GM21423 (cell line): Measurements from ENCODE around the gene CD244.
"Not testable (repeated sequence)": the region's sequence is repeated elsewhere in the genome, so short reads cannot be mapped to it uniquely, and the experiment has no call there.

Experiments used
- ATAC-seq: cut with Tn5 transposase; IDR thresholded peaks from one replicate; pipeline ENCODE4 v1.9.1; 2021; ENCODE audit warnings: mild to moderate bottlenecking, moderate library complexity; ENCODE audit not compliant: unreplicated experiment

CD244 gene

DNA sequence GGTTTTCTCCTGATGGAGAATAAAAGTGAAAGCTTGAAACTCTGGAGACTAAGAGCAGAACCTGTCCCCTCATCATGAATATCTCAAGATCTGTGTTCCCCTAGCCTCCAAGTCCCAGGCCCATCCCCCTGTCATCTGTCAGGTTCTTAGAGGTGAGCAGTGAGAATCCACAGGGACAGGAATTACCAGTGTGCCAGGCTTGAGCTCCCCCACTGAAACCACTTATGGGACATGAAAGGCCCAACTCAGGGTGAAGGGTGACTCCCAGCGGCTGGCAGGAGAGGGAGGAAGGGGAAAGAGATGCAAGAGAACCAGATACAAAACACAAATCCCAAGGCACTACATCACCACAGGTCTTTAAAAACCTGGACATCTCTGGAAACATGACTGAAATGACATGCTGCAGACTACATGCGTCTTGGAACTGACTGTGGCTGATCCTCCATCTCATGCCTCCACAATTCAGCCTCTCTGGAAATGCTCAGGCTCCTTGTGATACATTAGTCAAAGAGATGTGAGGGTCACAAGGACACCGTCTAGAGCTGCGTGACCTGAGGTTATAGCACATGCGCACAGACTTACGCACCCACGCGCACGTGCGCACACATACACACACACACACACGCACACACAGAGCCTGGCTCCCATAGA lies 73.5 kb downstream of the CD244 start:
- ATAC-seq: peak; percentile 10

DNA sequence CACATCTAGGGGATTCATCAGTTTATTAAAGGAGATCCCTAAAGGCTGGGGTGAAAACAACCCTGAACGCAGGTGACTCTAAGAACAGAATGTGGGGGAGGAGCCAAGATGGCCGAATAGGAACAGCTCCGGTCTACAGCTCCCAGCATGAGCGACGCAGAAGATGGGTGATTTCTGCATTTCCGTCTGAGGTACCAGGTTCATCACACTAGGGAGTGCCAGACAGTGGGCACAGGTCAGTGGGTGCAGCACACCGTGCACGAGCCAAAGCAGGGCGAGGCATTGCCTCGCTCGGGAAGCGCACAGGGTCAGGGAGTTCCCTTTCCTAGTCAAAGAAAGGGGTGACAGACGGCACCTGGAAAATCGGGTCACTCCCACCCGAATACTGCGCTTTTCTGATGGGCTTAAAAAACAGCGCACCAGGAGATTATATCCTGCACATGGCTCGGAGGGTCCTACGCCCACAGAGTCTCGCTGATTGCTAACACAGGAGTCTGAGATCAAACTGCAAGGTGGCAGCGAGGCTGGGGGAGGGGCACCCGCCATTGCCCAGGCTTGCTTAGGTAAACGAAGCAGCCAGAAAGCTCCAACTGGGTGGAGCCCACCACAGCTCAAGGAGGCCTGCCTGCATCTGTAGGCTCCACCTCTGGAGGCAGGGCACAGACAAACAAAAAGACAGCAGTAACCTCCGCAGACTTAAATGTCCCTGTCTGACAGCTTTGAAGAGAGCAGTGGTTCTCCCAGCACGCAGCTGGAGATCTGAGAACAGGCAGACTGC lies 79.5 kb downstream of the CD244 start:
- not testable (repeated sequence) for ATAC-seq

DNA sequence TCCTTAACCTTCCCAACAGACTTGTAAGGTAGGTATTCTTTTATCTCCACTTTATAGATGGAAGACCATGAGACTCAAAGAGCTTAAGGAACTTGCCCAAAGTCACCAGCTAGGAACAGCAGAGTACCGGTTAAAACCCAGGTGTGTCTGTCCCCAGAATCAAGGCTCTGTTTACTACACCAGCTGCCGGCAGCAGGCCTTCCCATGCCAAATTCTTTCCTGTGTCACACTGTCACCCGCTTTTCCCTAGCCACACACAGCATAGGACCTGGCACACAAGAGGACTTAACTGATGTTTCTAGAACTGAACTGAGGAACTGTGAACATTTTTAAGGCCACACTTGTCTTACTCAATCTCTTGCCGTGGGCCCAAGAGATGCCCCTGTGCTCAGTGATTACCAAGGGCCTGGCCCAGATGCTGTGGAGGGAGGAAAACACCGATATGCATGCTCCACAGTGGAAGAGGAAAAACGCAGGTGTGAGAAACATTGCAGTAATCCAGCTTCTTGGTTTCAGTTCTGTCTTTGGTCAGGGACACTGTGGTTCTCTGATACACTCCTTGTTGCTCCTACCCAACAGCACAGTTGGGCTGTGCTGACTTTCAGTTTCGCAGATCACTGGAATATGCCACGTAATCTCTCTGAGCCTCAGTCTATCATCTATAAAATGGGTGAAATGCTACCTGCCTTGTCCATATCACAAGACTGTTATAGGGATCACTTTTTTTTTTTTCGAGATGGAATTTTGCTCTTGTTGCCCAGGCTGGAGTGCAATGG lies 80.6 kb downstream of the CD244 start:
- peak; percentile 88 for ATAC-seq

DNA sequence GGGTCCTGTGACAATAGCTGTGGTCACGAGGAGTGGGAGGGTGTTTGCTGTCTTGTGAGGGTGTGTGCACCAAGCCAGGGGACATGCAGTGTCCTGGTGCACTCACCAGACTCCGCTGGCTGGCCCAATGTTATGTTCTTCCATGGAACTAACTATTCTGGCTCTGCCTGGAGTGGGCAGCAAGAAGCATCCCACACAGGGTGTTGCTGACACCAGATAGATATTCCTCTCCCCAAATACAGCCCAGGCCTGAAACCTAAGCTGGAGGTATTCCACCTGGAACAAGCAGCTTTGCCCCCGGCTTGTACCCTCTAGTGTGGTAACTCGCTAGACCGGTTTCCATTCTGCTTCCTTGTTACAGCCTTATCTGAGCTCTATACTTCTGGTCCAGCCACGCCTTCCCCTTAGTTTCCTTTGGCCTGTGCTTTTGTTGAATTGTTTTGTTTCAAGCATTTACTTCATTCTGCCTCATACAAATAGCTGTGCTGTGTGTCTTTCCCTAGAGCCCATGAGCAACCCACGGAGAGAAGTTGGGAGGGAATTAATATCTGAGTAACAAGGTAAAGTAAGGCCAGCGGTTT lies 81.4 kb downstream of the CD244 start:
- no peak for ATAC-seq

DNA sequence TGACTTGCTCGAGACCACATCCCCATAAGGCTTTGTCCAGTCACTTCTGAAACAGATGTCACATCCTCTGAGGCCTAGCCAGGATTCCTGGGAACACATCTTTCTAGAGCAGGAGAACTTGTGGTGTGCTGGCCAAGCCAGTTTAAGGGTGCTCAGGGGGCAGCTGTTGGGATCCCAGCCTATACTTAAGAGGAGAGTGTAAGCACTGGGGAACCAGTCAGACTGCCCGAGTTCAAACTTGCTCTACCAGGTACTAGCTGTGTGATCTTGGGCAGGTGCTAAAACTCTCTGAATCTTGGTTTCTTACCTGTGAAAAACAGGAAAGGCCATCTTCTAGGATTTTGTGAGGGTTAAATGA lies 82.3 kb downstream of the CD244 start:
- ATAC-seq: no peak
